Loucy (cell line): Measurements from ENCODE around the gene TBC1D22A.

Source experiments
- EZH2phosphoT487 ChIP-seq: fragments of 200-600 bp; IDR thresholded peaks from 2 replicates; pipeline ENCODE4 v1.6.1; 2018; ENCODE audit warnings: antibody characterized with exemption, mild to moderate bottlenecking, moderate library complexity, borderline replicate concordance
- TF ChIP-seq, protein P1 (sequence below): fragments of 200-600 bp; sonication (generic); conservative IDR thresholded peaks from 2 replicates; pipeline ENCODE4 v1.5.1; 2014; ENCODE audit warnings: mild to moderate bottlenecking, antibody characterized with exemption, low read length

GRCh38 chr22:47086596-47087248 lies 324.3 kb downstream of the TBC1D22A start:
- TF ChIP-seq, protein P1, sequence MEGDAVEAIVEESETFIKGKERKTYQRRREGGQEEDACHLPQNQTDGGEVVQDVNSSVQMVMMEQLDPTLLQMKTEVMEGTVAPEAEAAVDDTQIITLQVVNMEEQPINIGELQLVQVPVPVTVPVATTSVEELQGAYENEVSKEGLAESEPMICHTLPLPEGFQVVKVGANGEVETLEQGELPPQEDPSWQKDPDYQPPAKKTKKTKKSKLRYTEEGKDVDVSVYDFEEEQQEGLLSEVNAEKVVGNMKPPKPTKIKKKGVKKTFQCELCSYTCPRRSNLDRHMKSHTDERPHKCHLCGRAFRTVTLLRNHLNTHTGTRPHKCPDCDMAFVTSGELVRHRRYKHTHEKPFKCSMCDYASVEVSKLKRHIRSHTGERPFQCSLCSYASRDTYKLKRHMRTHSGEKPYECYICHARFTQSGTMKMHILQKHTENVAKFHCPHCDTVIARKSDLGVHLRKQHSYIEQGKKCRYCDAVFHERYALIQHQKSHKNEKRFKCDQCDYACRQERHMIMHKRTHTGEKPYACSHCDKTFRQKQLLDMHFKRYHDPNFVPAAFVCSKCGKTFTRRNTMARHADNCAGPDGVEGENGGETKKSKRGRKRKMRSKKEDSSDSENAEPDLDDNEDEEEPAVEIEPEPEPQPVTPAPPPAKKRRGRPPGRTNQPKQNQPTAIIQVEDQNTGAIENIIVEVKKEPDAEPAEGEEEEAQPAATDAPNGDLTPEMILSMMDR: no peak
- no peak for TF ChIP-seq EZH2phosphoT487
